HG02610 (cell line): ENCODE results near the gene CTIF.
A peak's percentile ranks its signal among the peaks of the same experiment; 100 is the strongest.

Source experiments
- ATAC-seq: cut with Tn5 transposase; IDR thresholded peaks from one replicate; pipeline ENCODE4 v1.9.1; 2021; ENCODE audit warnings: mild to moderate bottlenecking, moderate library complexity; ENCODE audit not compliant: unreplicated experiment

CTIF gene

DNA sequence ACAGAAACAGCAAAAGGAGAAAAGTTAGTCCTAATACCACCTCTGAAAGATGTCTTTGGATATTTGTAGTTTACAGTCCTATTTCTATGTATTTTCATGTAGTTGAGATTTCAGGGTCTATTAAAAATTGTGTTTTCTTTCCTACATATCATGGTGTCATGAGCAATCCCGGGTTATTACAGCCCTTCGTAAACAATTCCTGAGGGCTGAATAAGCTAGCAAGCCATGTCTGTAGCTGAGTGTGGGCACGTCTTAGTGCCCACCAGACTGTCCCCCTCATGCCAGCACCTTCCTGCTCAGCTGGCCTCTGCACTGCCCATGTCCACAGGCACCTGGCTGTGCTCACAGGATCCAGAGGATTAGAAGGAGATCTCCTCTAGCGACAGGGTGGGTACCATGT, 60.6 kb downstream of the CTIF start:
- ATAC-seq = no peak

DNA sequence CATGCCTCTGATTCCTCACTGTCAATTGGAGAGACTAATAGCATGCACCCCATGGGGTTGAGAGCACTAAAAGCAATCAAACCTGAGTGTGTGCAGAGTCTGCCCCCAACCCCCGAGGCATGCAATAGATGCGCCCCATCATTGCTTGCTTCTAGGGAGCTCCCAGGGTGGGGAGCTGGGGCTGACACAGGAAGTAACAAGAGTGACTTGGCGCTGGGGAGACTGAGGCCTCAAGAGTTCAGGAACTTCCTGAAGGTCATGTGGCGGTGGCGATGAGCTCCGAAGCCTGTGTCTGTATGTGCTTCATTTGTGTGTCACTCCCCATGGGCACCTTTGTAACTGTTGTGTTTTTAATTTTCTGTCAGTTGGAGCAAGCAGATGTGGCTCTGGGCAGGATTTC, 61.2 kb downstream of the CTIF start:
- ATAC-seq = no peak

DNA sequence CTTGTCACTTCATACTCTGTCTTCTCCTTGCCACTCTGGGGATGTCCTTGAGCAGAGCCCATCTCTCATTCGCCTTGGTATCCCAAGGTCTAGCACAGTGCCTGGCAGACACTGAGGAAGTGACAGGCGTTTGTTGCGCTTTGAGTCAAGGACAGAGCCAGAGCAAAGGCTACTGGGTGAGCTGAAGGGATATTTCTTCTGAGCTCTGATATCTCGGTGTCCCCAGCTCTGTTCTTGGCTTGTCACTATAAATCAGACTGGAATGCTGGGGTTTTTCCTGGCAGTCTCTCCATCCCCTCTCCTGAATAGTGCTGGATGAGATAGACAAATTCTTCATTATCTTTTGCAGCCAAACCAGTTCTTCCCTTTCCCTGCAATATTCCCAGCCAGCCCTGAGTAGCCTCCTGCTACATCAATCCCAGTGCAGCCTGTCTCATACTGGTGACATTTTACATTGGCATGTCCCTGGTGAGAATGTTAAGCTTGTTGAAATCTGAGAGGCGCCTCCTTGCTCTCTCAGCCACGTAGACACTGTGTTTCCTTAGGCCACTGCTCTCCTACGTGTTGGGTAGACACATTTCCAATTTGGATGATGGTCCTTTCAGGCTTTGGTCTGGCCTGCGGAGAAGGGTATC, 61.7 kb downstream of the CTIF start:
- no peak for ATAC-seq

DNA sequence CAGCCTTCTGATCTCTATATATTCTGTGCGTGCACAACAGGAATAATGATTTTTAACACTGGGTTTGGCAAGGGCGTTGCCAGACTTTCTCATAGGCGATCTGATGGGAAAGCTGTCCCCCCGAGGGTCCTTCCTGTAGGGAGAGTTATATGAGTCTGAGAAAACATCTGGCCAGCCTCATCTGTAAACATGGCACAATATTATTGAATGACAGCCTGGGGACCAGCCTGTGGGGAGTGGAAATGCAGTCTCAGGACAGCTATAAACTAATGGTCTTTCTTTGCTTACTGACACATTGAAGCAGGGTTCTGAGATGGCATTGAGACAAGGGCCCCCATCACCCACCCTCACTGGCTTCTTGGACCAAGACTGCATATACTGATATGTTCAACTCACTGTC, 62.5 kb downstream of the CTIF start:
- ATAC-seq = no peak

DNA sequence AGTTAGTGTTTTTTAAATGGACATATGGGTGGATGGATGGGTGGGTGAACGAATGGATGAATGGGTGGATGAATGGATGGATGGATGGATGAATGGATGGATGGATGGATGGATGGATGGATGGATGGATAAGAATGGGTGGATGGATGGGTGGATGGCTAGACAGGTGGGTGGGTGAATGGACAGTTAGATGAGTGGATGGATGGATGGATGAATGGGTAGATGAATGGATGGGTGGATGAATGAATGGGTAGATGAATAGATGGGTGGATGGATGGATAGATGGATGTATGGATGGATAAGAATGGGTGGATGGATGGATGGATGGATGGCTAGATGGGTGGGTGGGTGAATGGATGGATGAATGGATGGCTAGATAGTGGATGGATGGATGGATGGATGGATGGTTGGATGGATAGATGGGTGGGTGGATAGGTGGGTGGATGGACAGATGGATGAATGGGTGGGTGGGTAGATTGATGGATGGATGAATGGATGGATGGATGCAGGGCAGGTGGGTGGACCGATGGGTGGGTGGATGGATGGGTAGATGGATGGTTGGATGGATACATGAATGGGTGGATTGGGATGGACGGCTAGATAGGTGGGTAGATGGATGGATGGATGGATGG, 64.0 kb downstream of the CTIF start:
- ATAC-seq = no peak

DNA sequence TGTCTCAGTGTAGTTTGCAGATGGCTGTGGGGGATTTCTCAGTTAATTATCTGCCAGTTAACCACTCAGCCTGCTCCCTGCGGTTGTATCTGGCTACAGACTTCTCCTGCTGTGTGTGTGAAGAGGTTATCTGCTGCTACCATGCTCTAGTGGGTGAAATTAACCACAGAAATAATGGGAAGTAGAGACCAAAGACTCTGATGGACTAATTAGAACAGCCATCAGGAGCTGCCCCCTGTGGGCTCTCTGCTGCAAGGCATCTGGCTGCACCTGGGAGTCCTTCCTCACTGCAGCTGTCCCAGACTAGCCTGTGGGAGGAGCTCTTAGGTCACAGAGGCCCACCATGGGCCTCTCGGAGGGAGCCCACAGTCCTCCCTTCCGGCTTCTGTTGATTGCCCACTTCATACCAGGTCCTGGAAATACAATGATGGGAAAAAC, 66.6 kb downstream of the CTIF start:
- peak; percentile 52 for ATAC-seq

DNA sequence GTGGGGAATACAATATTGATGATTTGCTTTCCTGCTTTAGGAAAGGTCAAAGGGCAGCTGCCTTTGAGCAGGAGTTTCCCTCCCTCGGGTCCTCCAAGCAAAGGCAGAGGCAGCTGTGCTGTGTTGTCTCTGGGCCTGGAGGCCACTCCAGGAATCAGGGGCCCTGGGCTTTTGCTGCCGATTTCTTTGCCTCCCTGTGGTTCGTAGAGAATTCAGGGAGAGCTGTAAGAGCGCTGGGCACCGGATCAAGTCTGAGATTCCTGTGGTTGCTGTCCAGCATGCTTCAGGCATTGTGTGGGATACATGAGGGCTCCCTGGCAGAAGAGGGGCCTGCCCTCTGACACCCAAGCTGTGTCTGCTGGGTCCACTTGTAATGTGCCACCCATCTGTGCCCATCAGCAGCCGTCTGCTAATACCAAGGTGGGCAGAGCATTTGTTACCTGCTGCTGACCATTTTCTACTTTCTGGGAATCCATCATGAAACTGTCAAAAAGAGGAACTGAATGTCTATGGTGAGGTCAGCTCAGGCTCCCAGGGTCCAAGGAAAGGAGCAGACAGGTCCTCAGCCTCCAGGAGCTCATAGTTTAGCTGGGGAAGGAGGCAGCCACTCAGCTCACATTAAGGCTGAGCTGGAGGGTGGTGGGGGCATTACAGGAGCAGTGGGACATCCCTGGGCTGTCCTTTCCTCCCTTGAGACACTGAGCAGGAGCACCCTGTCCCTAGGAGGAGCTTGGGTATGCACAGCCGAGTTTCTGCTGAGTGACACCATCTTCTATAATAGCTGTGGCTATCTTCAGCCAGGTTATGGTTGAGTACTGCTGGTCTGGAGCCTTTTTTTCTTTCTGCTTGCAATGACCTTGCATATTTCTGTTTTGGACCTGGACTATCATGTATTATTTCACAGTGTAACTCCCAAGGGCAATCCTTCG, 68.5 kb downstream of the CTIF start:
- ATAC-seq = no peak

DNA sequence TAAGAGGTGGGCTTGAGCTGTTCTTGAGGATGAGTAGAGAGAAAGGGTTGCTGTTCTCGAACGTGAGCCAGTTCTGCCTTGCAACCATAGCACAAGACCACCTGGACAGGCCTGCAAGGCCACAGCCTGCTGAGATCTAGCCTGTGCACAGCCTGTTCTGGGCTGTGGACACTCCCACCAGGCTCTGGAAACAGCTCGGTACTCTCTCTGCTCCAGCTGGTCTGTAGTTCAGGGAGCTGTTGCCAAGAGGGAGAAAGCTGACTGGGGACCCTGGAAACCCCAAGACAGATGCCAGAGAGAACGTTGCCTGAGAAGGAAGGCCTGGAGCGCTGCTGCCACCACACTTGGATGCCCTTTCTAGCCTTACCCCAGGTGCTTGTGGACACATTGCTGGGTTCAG, 69.8 kb downstream of the CTIF start:
- no peak for ATAC-seq

DNA sequence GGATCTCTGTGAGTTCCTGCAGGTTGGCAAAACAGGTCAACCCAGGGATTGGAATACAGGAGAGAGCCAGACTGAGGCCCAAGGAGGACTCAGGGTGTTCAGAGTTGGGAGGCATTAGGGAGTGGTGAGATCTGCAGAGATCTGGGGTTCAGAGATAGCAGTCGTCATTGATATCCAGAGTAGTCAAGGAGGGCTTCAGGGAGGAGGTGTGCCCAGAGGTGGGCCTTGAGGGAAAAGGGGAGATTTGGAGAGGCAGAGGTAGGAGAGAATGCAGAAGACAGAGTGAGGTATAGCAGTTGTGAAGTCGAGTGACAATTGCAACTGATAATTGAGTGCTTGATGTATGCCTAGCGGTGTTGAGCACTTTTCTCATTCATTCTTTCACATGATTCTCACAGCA, 70.3 kb downstream of the CTIF start:
- ATAC-seq = no peak

DNA sequence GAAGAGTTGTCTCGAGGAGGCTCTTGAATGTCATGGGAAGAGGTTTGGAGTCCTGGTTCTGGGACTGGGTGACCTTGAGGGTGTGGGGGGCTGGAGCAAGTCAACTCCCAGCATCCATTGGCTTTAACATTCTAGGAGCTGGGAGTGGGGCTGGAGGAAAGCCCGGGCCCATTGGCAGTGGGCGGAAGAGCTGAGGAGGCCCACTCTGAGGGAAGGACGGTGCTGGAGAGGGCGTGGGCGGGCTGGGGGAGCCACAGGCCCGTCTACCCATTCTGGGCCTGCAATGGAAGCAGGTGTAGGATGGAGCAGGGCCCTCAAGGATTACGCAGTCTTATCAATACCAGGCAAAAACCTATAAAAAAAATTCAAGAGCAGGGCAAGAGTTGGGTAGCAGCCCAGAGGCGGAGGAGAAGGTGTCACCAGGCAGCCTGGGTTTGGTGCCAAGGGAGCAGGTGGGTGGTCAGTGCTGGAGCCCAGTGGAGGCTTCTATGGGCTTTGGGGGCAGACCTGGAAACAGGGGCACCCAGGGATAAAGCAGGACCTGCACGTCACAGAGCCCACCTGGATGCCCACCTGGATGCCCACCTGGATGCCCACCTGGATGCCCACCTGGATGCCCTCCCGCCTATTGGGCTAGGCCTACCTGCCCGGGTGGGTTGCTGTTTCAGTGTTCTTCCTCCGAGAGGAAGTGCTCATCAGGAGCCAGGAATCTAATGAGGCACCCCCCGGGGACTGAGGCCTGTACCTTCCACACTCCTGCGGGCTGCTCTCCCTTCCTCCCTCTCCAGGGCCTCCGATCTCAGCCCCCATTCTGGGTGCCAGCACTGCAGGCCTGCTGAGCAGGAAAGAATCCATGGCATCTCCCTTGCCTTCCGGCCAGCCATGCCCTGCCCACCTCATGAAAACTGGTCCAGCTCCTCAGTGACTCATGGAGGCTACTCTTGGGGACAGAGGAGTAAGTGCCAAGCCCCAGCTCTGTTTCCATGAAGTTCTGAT, 71.3 kb downstream of the CTIF start:
- no peak for ATAC-seq

DNA sequence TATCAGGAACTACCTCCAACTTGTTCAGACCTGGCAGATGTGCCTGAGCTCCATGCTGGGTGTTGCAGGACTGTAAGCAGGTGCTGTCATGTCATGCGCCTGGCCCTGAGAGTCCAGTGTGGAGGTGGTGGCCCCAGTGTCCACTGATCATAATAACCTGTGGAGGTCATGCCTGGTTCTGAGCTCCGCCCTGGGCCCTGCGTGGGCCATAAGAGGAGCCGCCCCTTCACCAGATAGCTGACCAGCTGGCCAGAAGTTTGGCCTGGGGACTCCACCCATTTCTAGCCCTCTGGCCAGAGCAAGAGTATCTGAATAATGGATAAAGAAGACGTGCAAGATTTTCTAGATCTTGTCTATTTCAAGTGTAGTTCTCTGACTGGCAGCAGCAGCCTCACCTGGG, 72.4 kb downstream of the CTIF start:
- ATAC-seq = no peak

DNA sequence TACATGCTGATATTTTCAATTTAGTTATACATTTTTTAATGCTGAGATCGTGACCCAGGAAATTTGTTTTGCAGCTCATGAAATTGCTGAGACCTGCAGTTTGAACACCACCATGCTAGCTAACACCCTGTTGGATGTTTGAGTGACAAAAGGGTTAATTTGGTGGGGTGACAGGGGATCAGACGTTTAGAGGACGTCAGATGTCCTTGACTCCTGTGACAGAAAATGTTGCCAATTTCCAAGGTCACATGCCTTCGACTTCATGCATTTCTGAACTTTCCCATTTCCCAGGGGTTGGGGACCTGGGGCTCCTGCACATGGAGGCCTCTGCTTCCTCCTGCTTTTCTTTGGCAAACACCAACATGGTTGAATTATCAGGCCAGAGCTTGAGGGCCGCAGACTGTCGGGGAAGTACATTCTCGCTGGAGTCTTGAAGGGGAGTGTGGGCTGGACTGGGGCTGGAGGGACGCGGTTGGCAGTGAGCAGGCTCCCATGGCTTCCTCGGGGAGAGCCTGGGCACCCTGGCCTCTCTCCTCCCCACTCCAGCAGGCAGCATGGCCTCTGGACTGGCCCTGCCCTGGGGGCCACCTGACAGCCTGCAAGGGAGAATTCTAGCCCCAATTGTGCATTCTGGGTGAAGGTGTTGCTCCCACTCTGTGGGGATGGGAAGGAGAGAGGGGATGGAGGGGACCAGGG, 73.1 kb downstream of the CTIF start:
- no peak for ATAC-seq

DNA sequence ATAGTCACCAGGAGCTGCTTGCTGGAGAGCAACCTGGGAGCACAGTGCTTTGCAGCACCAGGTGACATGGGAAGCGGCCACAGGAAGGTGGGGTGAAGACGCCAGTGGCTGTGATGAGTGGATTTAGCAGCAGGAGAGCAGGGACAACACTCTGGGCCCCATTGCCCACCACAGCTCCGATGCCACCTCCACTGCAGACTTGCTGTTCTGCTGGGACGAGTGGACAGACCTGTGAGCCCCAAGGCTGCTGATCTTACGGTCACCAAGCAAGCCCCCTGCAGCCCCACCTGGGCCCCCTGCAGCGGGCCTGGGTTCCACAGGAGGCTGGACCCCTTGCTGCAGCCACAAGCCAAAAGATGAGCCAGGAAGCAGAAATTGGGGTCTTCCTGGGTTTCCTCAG, 73.7 kb downstream of the CTIF start:
- ATAC-seq = no peak

DNA sequence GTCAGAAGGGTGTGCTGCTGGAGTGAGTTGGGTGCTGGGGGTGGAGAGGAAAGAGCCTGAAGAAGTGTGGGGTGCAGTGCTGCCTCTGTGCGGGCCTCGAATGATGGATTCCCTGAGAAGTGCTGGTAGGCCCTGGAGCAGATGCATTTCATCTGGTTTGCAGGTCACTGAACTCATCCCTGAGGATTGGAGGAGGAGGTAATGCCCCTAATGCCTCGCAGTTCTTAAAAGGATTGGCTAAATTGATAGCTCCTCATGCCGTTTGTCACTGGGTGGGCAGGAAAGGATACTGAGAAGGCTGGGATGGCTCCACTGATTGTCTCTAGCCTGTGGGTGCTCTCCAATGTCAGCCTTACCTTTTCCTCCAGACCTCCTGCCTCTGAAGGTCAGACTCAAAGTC, 74.1 kb downstream of the CTIF start:
- no peak for ATAC-seq

DNA sequence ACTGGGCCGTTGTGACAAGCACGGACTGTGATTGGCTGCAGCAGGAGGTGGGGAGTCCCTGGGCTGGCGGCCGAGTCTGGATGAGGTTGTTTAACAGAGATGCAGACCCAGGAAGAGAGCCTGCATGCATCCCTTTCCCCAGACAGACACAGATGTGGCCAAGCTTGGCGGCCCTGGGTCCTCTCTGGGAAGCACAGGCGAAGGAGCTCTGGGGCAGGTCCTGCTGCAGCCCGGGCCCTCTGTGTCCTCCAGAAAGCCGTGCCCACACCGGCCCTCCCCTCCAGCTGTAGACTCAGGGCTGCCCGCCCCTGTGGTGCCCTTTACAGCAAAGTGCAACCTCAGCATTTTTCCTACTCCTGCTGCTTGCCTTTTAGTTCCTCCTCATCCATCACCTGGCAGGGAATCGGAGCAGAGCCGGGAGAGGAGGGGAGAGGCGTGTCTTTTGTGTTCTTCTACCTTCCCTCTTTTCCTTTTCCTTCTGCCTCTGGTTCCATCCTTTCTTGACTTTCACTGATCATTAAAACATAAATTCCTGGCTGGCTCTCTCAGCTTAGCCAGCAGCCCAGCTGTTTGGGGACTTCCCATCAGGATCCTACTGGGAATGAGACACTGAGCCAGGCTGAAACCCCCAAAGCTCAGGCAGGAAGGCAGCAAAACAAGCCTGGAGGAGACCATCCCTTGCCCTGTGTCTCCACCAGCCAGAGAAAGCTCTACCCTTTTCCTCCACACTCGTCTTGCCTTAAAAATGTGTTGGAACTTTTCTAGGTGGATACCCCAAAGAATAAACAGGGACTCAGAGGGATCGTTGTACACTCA, 75.0 kb downstream of the CTIF start:
- no peak for ATAC-seq

DNA sequence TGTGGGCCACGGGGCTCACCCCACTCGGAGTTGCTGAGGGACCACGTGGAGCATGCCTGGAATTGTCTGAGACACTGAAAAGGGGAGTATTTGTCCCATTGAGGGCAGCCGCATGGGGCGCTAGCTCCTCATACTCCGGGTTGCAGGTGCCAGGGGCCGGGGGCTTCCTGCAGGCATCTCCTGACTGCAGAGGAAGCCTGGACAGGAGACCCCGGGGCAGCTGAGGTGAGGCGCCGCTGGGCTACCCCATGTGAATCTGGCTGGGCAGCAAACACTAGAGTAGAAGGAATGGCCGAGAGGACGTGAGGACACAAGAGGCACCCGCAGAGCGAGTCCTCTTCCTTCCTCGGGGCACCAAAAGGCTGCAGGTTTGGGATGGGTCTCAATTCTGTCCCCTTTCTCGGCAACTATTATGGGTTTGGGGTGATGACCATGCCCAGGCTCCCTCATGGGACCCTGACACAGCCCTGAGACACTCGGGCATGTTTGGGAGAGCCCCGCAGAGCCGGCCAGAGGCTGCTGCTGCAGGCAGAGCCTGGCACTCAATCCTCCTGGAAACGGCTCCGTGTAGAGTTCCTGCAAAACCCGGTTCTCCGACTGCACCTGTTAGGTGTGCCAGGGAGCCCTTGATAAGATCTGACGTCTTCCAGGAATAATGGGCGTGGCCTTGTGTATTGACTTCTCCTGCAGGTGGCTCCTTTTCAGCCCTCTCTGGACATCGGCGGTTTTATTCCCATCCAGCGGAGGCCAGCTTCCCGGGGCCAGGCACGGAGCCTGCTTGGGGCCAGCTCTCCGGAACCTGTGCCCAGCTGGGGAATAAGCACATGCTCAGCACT, 77.0 kb downstream of the CTIF start:
- no peak for ATAC-seq

DNA sequence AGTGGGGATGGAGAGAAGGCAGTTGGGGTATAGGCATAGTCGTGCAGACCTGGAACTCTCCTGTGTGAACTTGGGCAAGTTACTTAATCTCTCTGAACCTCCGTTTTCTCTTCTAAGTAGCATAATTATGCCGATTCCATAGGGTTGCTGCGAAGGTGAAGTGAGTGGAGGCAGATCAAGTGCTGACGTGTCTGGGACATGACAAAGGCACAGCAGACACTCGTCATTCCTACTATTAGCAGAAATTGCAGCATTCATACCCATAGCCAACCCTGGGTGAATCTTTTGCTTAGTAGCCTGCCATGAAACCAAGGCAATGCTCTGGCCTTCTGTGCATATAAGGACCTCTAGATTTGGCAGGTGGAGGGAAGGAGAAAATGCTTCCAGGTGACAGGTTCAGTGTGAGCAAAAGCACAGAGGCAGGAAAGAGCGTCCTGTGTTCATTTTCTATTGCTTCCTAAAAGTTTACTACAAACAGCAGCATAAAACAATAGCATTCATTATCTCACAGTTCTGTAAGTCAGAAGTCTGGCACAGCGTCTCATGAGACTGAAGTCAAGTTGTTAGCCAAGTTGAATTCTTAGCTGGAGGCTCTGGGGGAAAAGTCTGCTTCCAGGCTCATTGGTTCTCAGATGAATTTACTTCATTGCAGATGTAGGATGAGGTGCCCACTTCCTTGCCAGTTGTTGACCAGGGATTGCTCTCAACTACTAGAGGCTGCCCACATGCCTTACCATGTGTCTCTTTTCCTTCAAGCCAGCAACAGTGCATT, 77.8 kb downstream of the CTIF start:
- ATAC-seq = no peak
